ENCODE data around the gene CIAO2B. TPM values are rescaled to one million over a fixed set of nuclear protein-coding genes. Genes with fewer than 3 reads are reported as not detected.
"Not testable (repeated sequence)": the region's sequence is repeated elsewhere in the genome, so short reads cannot be mapped to it uniquely, and the experiment has no call there.

CIAO2B gene
- total and polyA plus RNA-seq, 4 experiments from 2014 or later, result 72.7 to 150 (median 102) TPM

- H3K4me1 Mint-ChIP-seq; H3K27ac ChIP-seq (ENCODE audit: low read depth, low read length); H3K9me3 Mint-ChIP-seq; H3K9me3 ChIP-seq (ENCODE audit: control insufficient read depth in 1 of 2, low read length in 2 of 2); H3K4me1 ChIP-seq (ENCODE audit: insufficient read depth, low read length); POLR2A ChIA-PET (ENCODE audit: partially characterized antibody); H3K4me3 Mint-ChIP-seq; H3K4me3 ChIP-seq (ENCODE audit: low read length in 2 of 2); H3K36me3 ChIP-seq (ENCODE audit: insufficient read depth, low read length); H3K36me3 Mint-ChIP-seq; H3K27me3 ChIP-seq (ENCODE audit: insufficient read depth, low read length); H3K27ac Mint-ChIP-seq: not testable (repeated sequence)
- intact Hi-C loops (cut with micrococcal nuclease), result loop anchor here (2.0 kb wide), 2 partner anchors 21 to 61 kb away; no protein-coding TSS in a partner anchor
- peaks cover 19 to 24% of the 10 kb centered on the region in 2 donors for H3K27me3 Mint-ChIP-seq
- peak in 1 of 5 donors; percentile 7 for DNase-seq
- CTCF ChIA-PET (ENCODE audit: partially characterized antibody), result interaction anchor here (1.3 kb wide), 1 partner anchor 10 kb away, joined by 5 read pairs; no protein-coding TSS in a partner anchor
Measured at GRCh38 chr16:66955363-66956153, 21.4 kb upstream of the CIAO2B start.

DNA sequence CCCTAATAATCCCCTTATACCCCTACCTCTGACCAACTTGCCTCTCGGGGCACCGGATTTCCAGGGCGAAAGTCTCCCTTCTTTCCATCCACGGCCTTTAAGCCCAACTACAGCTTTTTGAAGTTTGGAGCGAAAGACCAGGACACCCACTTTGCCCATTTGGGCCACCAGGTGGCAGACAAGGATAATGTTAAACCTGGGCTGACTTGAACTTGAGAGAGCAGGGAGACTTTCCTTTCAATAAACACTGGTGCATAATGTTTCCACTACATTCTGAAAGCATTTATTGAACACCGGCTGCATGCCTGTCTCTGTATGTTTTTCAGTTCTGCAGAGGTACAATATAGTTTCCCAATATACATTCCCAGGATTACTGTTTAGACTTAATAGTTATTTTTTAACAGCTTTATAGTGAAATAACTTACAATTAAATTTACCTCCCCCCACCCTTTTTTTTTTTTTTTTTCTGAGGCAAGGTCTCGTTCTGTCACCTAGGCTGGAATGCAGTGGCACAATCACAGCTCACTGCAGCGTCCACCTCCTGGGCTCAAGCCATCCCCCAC is 20.0 kb upstream of the CIAO2B start:
- H3K4me3 ChIP-seq (ENCODE audit: low read length in 2 of 2), result no peak overlapping the region
- H3K36me3 ChIP-seq (ENCODE audit: insufficient read depth, low read length), result no peaks in the 10 kb centered on the region
- H3K4me1 Mint-ChIP-seq, result peaks cover 2 to 7% (median 3%) of the 10 kb centered on the region in 4 donors
- ChIA-PET POLR2A (ENCODE audit: partially characterized antibody) (interaction anchor here (0.7 to 1.3 kb wide), 4 partner anchors 46 to 231 kb away, joined by 4 read pairs; partner anchors contain the start of gene PHAF1), CTCF (ENCODE audit: partially characterized antibody) (interaction anchor here (0.8 to 1.7 kb wide), 15 partner anchors 8 to 441 kb away, joined by 3 to 5 read pairs (median 3); no protein-coding TSS in a partner anchor)
- no peak overlapping the region for H3K27ac ChIP-seq (ENCODE audit: low read depth, low read length)
- no peaks in the 10 kb centered on the region for H3K4me1 ChIP-seq (ENCODE audit: insufficient read depth, low read length)
- H3K36me3 Mint-ChIP-seq, result peaks cover 0 to 5% of the 10 kb centered on the region in 2 donors
- peak; percentile 63 to 73 (median 69) for DNase-seq
- intact Hi-C loops (cut with micrococcal nuclease), result loop anchor here (1.0 to 5.0 kb wide), 5 partner anchors 23 to 513 kb away; partner anchors contain the start of gene ZDHHC1
- peaks cover 8% of the 10 kb centered on the region for H3K27me3 ChIP-seq (ENCODE audit: insufficient read depth, low read length)
- peaks cover 0 to 8% (median 4%) of the 10 kb centered on the region in 8 donors for H3K9me3 Mint-ChIP-seq
- H3K27ac Mint-ChIP-seq, result peak overlapping the region in 1 of 7 donors; percentile 12
- H3K27me3 Mint-ChIP-seq, result peaks cover 25 to 33% of the 10 kb centered on the region in 2 donors
- no peak overlapping the region for H3K4me3 Mint-ChIP-seq
- H3K9me3 ChIP-seq (ENCODE audit: control insufficient read depth in 1 of 2, low read length in 2 of 2), result no peaks in the 10 kb centered on the region

DNA sequence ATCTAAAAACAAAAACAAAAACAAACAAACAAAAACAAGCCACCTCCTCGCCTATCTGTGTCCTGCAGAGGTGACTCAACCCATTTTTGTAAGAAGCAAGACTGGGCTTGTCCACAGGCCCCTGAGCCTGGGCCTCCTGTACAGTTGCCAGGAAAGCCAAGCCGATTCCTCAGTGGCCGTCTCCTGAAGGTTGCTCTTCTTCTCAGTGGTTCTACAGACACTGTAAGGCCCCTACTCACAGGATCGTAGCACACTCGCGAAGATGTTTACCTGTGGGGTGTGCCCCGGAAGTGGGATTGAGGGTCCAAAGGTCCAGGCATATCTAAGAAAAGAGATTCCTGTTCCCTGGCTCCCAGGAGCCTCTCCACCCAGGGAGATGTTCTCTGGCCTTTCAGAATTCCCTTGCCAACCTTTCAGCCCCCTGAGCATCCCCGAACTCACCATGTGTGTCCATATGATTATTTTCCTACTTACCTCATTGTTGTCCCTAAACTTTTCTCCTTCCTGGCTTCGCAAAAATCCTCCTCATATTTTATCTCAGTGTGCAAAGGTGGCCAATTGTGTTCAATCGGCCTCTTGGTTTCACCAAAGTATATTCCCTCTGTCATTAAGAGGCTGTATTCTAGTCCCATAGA is 19.4 kb upstream of the CIAO2B start:
- Histone ChIP-seq H3K4me1 (ENCODE audit: insufficient read depth, low read length) (peaks cover 6% of the 10 kb centered on the region), H3K4me3 (ENCODE audit: low read length in 2 of 2) (no peak overlapping the region), H3K27me3 (ENCODE audit: insufficient read depth, low read length) (peaks cover 12% of the 10 kb centered on the region), H3K36me3 (ENCODE audit: insufficient read depth, low read length) (no peaks in the 10 kb centered on the region), H3K9me3 (ENCODE audit: control insufficient read depth in 1 of 2, low read length in 2 of 2) (no peaks in the 10 kb centered on the region), H3K27ac (ENCODE audit: low read depth, low read length) (no peak overlapping the region)
- Mint-ChIP-seq H3K27me3 (peaks cover 29 to 35% of the 10 kb centered on the region in 2 donors), H3K4me1 (peaks cover 2 to 9% (median 4%) of the 10 kb centered on the region in 4 donors), H3K9me3 (peaks cover 0 to 8% (median 4%) of the 10 kb centered on the region in 8 donors), H3K4me3 (no peak overlapping the region), H3K27ac (peak overlapping the region in 1 of 7 donors; percentile 12), H3K36me3 (peaks cover 0 to 5% of the 10 kb centered on the region in 2 donors)
- peak in 1 of 5 donors; percentile 9 for DNase-seq
- intact Hi-C loops (cut with micrococcal nuclease), result loop anchor here (1.0 to 5.0 kb wide), 5 partner anchors 23 to 514 kb away; partner anchors contain the start of gene ZDHHC1
- ChIA-PET CTCF (ENCODE audit: partially characterized antibody) (interaction anchor here (0.8 to 1.7 kb wide), 17 partner anchors 9 to 475 kb away, joined by 3 to 5 read pairs (median 3); no protein-coding TSS in a partner anchor), POLR2A (ENCODE audit: partially characterized antibody) (interaction anchor here (0.7 to 1.3 kb wide), 3 partner anchors 47 to 231 kb away, joined by 4 read pairs; no protein-coding TSS in a partner anchor)

DNA sequence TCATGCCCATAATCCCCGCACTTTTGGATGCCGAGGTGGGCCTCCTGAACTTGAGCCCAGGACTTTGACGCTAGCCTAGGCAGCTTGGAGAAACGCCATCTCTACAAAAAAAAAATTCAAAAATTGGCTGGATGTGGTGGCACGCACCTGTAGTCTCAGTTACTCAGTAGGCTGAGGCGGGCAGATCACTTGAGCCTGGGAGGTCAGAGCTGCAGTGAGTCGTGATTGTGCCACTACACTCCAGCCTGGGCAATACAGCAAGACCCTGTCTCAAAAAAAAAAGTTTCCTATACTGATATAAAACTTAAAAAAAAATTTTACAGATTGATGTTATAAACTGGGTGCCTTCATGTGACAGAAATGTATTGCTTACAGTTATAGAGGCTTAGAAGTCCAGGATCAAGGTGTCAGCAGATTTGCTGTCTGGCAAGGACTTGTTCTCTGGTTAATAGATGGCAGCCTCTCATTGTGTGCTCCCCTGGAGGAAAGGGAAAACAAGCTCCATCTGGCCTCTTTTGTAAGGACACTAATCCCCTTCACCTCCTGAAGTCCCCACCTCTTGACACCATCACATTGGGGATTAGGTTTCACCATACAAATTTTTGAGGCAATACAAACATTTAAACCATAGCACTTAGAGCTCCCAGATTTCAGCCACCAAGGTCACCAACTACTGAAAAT is 18.4 kb upstream of the CIAO2B start:
- peaks cover 4 to 17% (median 7%) of the 10 kb centered on the region in 4 donors for H3K4me1 Mint-ChIP-seq
- peaks cover 33 to 36% of the 10 kb centered on the region in 2 donors for H3K27me3 Mint-ChIP-seq
- H3K9me3 Mint-ChIP-seq, result peaks cover 0 to 8% (median 4%) of the 10 kb centered on the region in 8 donors
- H3K36me3 Mint-ChIP-seq, result peaks cover 0 to 5% of the 10 kb centered on the region in 2 donors
- Histone ChIP-seq H3K4me3 (ENCODE audit: low read length in 2 of 2) (no peak overlapping the region), H3K4me1 (ENCODE audit: insufficient read depth, low read length) (peaks cover 11% of the 10 kb centered on the region), H3K9me3 (ENCODE audit: control insufficient read depth in 1 of 2, low read length in 2 of 2) (no peaks in the 10 kb centered on the region), H3K36me3 (ENCODE audit: insufficient read depth, low read length) (no peaks in the 10 kb centered on the region), H3K27me3 (ENCODE audit: insufficient read depth, low read length) (peaks cover 16% of the 10 kb centered on the region), H3K27ac (ENCODE audit: low read depth, low read length) (no peak overlapping the region)
- DNase-seq, result peak in 1 of 5 donors; percentile 7
- intact Hi-C loops (cut with micrococcal nuclease), result loop anchor here (5.0 kb wide), 1 partner anchor 515 kb away; no protein-coding TSS in a partner anchor
- ChIA-PET CTCF (ENCODE audit: partially characterized antibody) (interaction anchor here (0.7 to 1.7 kb wide), 9 partner anchors 10 to 476 kb away, joined by 3 to 4 read pairs (median 3); no protein-coding TSS in a partner anchor), POLR2A (ENCODE audit: partially characterized antibody) (interaction anchor here (0.6 kb wide), 1 partner anchor 205 kb away, joined by 3 read pairs; no protein-coding TSS in a partner anchor)
- H3K27ac Mint-ChIP-seq, result no peak overlapping the region
- H3K4me3 Mint-ChIP-seq, result no peak overlapping the region

DNA sequence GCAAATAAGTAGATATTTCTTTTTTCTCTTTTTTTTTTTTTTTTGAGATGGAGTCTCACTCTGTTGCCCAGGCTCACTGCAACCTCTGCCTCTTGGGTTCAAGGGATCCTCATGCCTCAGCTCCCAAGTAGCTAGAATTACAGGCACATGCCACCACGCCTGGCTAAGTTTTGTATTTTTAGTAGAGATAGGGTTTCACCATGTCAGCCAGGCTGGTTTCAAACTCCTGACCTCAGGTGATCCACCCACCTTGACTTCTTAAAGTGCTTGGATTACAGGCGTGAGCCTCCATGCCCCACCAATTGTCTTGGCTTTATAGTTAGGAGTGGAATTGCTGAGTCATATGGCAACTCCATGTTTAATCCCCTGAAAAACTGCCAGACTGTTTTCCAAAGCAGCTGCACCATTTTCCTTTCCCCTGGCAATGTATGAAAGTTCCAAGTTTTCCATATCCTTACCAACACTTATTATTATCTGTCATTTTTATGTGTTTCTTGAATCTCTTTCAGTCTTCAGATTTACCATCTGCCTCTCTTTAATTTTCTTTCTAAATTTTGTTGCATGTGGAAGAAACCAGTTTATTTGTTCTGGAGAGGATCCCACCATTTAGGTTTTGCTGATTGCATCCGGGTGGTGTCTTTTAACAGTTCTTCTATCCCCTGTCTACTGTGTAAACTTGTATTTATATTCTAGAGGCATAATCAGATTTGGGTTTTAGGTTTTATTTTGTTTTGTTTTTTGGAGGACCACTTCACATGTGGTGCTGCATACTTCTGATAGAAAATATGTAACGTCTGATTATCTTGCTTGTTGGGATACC is 17.0 kb upstream of the CIAO2B start:
- intact Hi-C loops (cut with micrococcal nuclease), result loop anchor here (5.0 kb wide), 1 partner anchor 516 kb away; no protein-coding TSS in a partner anchor
- Histone ChIP-seq H3K27me3 (ENCODE audit: insufficient read depth, low read length) (peaks cover 16% of the 10 kb centered on the region), H3K4me1 (ENCODE audit: insufficient read depth, low read length) (peaks cover 11% of the 10 kb centered on the region), H3K9me3 (ENCODE audit: control insufficient read depth in 1 of 2, low read length in 2 of 2) (no peaks in the 10 kb centered on the region), H3K27ac (ENCODE audit: low read depth, low read length) (no peak overlapping the region), H3K36me3 (ENCODE audit: insufficient read depth, low read length) (no peaks in the 10 kb centered on the region), H3K4me3 (ENCODE audit: low read length in 2 of 2) (no peak overlapping the region)
- peaks cover 9 to 24% (median 13%) of the 10 kb centered on the region in 4 donors for H3K4me1 Mint-ChIP-seq
- H3K4me3 Mint-ChIP-seq, result no peak overlapping the region
- H3K36me3 Mint-ChIP-seq, result peaks cover 3 to 5% of the 10 kb centered on the region in 2 donors
- CTCF ChIA-PET (ENCODE audit: partially characterized antibody), result no interaction called here
- H3K27ac Mint-ChIP-seq, result no peak overlapping the region
- no peak for DNase-seq
- H3K9me3 Mint-ChIP-seq, result peaks cover 0 to 8% (median 4%) of the 10 kb centered on the region in 8 donors
- peaks cover 33 to 39% of the 10 kb centered on the region in 2 donors for H3K27me3 Mint-ChIP-seq
- POLR2A ChIA-PET (ENCODE audit: partially characterized antibody), result no interaction called here

GRCh38 chr16:66950437-66950836 is 16.2 kb upstream of the CIAO2B start:
- Mint-ChIP-seq H3K4me3 (peak overlapping the region in 2 of 8 donors; percentile 13 to 16), H3K4me1 (peaks cover 9 to 24% (median 13%) of the 10 kb centered on the region in 4 donors), H3K27ac (no peak overlapping the region), H3K27me3 (peaks cover 33 to 39% of the 10 kb centered on the region in 2 donors), H3K36me3 (peaks cover 3 to 5% of the 10 kb centered on the region in 2 donors), H3K9me3 (peaks cover 0 to 8% (median 4%) of the 10 kb centered on the region in 8 donors)
- H3K4me1 ChIP-seq (ENCODE audit: insufficient read depth, low read length), result peaks cover 11% of the 10 kb centered on the region
- peaks cover 16% of the 10 kb centered on the region for H3K27me3 ChIP-seq (ENCODE audit: insufficient read depth, low read length)
- POLR2A ChIA-PET (ENCODE audit: partially characterized antibody), result no interaction called here
- no peak for DNase-seq
- intact Hi-C loops (cut with micrococcal nuclease), result loop anchor here (5.0 kb wide), 1 partner anchor 517 kb away; no protein-coding TSS in a partner anchor
- no peaks in the 10 kb centered on the region for H3K9me3 ChIP-seq (ENCODE audit: control insufficient read depth in 1 of 2, low read length in 2 of 2)
- H3K27ac ChIP-seq (ENCODE audit: low read depth, low read length), result no peak overlapping the region
- H3K4me3 ChIP-seq (ENCODE audit: low read length in 2 of 2), result no peak overlapping the region
- no peaks in the 10 kb centered on the region for H3K36me3 ChIP-seq (ENCODE audit: insufficient read depth, low read length)
- CTCF ChIA-PET (ENCODE audit: partially characterized antibody), result interaction anchor here (0.7 kb wide), 1 partner anchor 203 kb away, joined by 3 read pairs; no protein-coding TSS in a partner anchor
